IMR-90 (cell line): ENCODE measurements around the gene PPFIA1. TPM values are rescaled to one million over a fixed set of nuclear protein-coding genes. Genes with fewer than 3 reads are reported as not detected.

Source experiments
- ATAC-seq: fragments of 200-7000 bp; cut with Tn5 transposase; 2 replicates; pipeline ENCODE4 v1.9.1; 2020; ENCODE audit warnings: low read depth, mild to moderate bottlenecking, moderate library complexity
- BruUV-seq: library from RNA; stranded (reverse); fragments of 400-500 nt; replicated peaks from 2 replicates; lab custom pipeline; 2021; lab: Mats Ljungman, UMichigan
- CTCF ChIA-PET: fragments of 300-600 bp; formaldehyde crosslinking; extraction: SDS; loops from one replicate; lab custom pipeline; 2021; ENCODE audit warnings: antibody characterized with exemption; lab: Yijun Ruan, JAX
- POLR2A ChIA-PET: fragments of 300-600 bp; sonication (Branson Sonifier 250); formaldehyde crosslinking; loops from one replicate; lab custom pipeline; 2022; ENCODE audit warnings: antibody characterized with exemption; ENCODE audit not compliant: unreplicated experiment; lab: Charles Lee
- DNase-seq: peaks from one replicate; pipeline ENCODE4 v3.0.0; 2013
- H2AFZ ChIP-seq: replicated peaks from 2 replicates; pipeline ENCODE3; 2013; ENCODE audit warnings: low read length, mild to moderate bottlenecking; ENCODE audit not compliant: poor library complexity
- H2AK5ac ChIP-seq: 2 replicates; pipeline ENCODE4 v1.6.1; 2013; ENCODE audit warnings: low read depth, low read length, inconsistent platforms
- H2AK9ac ChIP-seq: replicated peaks from 2 replicates; pipeline ENCODE3; 2013; ENCODE audit warnings: mild to moderate bottlenecking, low read depth, low read length, moderate library complexity; ENCODE audit not compliant: poor library complexity
- H2BK120ac ChIP-seq: 2 replicates; pipeline ENCODE4 v1.6.1; 2013; ENCODE audit warnings: low read depth, low read length, inconsistent platforms
- H2BK15ac ChIP-seq: 3 replicates; pipeline ENCODE4 v1.6.1; 2013; ENCODE audit warnings: low read depth, low read length, inconsistent platforms
- H2BK20ac ChIP-seq: 2 replicates; pipeline ENCODE4 v1.6.1; 2013; ENCODE audit warnings: low read depth, mild to moderate bottlenecking, inconsistent platforms, low read length, moderate library complexity
- H2BK5ac ChIP-seq: 2 replicates; pipeline ENCODE4 v1.6.1; 2013; ENCODE audit warnings: mild to moderate bottlenecking, low read depth, low read length, inconsistent platforms; ENCODE audit not compliant: poor library complexity, severe bottlenecking
- H3K14ac ChIP-seq: replicated peaks from 2 replicates; pipeline ENCODE4 v1.6.1; 2013; ENCODE audit warnings: low read depth, low read length, inconsistent platforms
- H3K18ac ChIP-seq: 2 replicates; pipeline ENCODE4 v1.6.1; 2013; ENCODE audit warnings: low read depth, low read length, control low read depth
- H3K23ac ChIP-seq: 2 replicates; pipeline ENCODE4 v1.6.1; 2013; ENCODE audit warnings: low read depth, low read length, inconsistent platforms
- H3K27ac ChIP-seq: 2 replicates; pipeline ENCODE4 v1.5.1; 2013; ENCODE audit warnings: mild to moderate bottlenecking, control low read depth, low read length; ENCODE audit not compliant: insufficient read depth
- H3K27me3 ChIP-seq: 2 replicates; pipeline ENCODE4 v1.6.1; 2013; ENCODE audit warnings: low read length; ENCODE audit not compliant: control insufficient read depth, insufficient read depth
- H3K36me3 ChIP-seq: 2 replicates; pipeline ENCODE4 v1.6.1; 2013; ENCODE audit warnings: low read length, mixed read lengths; ENCODE audit not compliant: control insufficient read depth, insufficient read depth
- H3K4ac ChIP-seq: 2 replicates; pipeline ENCODE4 v1.6.1; 2013; ENCODE audit warnings: low read depth, low read length, inconsistent platforms
- H3K4me1 ChIP-seq: 2 replicates; pipeline ENCODE4 v1.6.1; 2013; ENCODE audit warnings: low read length, mixed read lengths; ENCODE audit not compliant: control insufficient read depth, insufficient read depth
- H3K4me2 ChIP-seq: 2 replicates; pipeline ENCODE4 v1.6.1; 2013; ENCODE audit warnings: low read depth, mild to moderate bottlenecking, control low read depth, low read length, moderate library complexity
- H3K4me3 ChIP-seq: 2 replicates; pipeline ENCODE4 v1.5.1; 2013; ENCODE audit warnings: low read depth, mild to moderate bottlenecking, control low read depth, low read length, moderate library complexity; ENCODE audit not compliant: insufficient read depth
- H3K56ac ChIP-seq: 2 replicates; pipeline ENCODE4 v1.6.1; 2013; ENCODE audit warnings: low read length, inconsistent platforms; ENCODE audit not compliant: insufficient read depth; ENCODE audit errors: extremely low read depth
- H3K79me1 ChIP-seq, 2 experiments: 2 replicates each; pipeline ENCODE4 v1.6.1; 2013; ENCODE audit warnings: low read length in 2 of 2, inconsistent platforms in 1 of 2, low read depth in 1 of 2
- H3K9ac ChIP-seq: 2 replicates; pipeline ENCODE4 v1.6.1; 2013; ENCODE audit warnings: low read depth, low read length, control low read depth
- H3K9me1 ChIP-seq: 2 replicates; pipeline ENCODE4 v1.6.1; 2013; ENCODE audit warnings: low read length, inconsistent platforms; ENCODE audit not compliant: insufficient read depth
- H3K9me3 ChIP-seq: 2 replicates; pipeline ENCODE4 v1.6.1; 2013; ENCODE audit warnings: low read length; ENCODE audit not compliant: control insufficient read depth, insufficient read depth
- H4K20me1 ChIP-seq: 2 replicates; pipeline ENCODE4 v1.6.1; 2013; ENCODE audit warnings: low read length, inconsistent platforms; ENCODE audit not compliant: insufficient read depth
- H4K5ac ChIP-seq: 2 replicates; pipeline ENCODE4 v1.6.1; 2013; ENCODE audit warnings: mild to moderate bottlenecking, low read depth, low read length, control low read depth
- H4K8ac ChIP-seq, 2 experiments: 2 replicates each; pipeline ENCODE4 v1.6.1; 2013; ENCODE audit warnings: low read depth in 2 of 2, low read length in 2 of 2, control low read depth in 1 of 2, inconsistent platforms in 1 of 2
- H4K91ac ChIP-seq: 2 replicates; pipeline ENCODE4 v1.6.1; 2013; ENCODE audit warnings: low read depth, low read length, inconsistent platforms; ENCODE audit not compliant: insufficient read depth
- BHLHE40 ChIP-seq: fragments of 150-350 bp; IDR thresholded peaks from 2 replicates; pipeline ENCODE4 v1.6.1; 2016; ENCODE audit warnings: mild to moderate bottlenecking, low read depth, low read length
- CEBPB ChIP-seq: IDR thresholded peaks from 2 replicates; pipeline ENCODE4 v1.6.1; 2012; ENCODE audit warnings: low read depth, low read length, improper control_type of control experiment
- CHD1 ChIP-seq: IDR thresholded peaks from 2 replicates; pipeline ENCODE4 v1.6.1; 2012; ENCODE audit warnings: low read depth, low read length, improper control_type of control experiment
- FOS ChIP-seq: fragments of 150-350 bp; IDR thresholded peaks from 2 replicates; pipeline ENCODE4 v1.6.1; 2016; ENCODE audit warnings: low read depth, low read length
- MAFK ChIP-seq: IDR thresholded peaks from 2 replicates; pipeline ENCODE4 v1.6.1; 2012; ENCODE audit warnings: low read depth, low read length, improper control_type of control experiment
- MAZ ChIP-seq: IDR thresholded peaks from 2 replicates; pipeline ENCODE4 v1.6.1; 2012; ENCODE audit warnings: low read depth, mild to moderate bottlenecking, low read length, improper control_type of control experiment, moderate library complexity, borderline replicate concordance
- MXI1 ChIP-seq: IDR thresholded peaks from 2 replicates; pipeline ENCODE4 v1.6.1; 2012; ENCODE audit warnings: low read depth, mild to moderate bottlenecking, low read length, moderate library complexity, borderline replicate concordance
- NFE2L2 ChIP-seq: fragments of 150-350 bp; IDR thresholded peaks from 2 replicates; pipeline ENCODE4 v1.6.1; 2016; ENCODE audit warnings: low read depth, mild to moderate bottlenecking, low read length
- POLR2A ChIP-seq: IDR thresholded peaks from 2 replicates; pipeline ENCODE4 v1.6.1; 2012; ENCODE audit warnings: mild to moderate bottlenecking, low read depth, low read length
- RAD21 ChIP-seq: IDR thresholded peaks from 2 replicates; pipeline ENCODE4 v1.6.1; 2012; ENCODE audit warnings: low read length, improper control_type of control experiment
- RCOR1 ChIP-seq: IDR thresholded peaks from 2 replicates; pipeline ENCODE4 v1.6.1; 2012; ENCODE audit warnings: mild to moderate bottlenecking, low read length, improper control_type of control experiment; ENCODE audit not compliant: insufficient replicate concordance
- RFX5 ChIP-seq: IDR thresholded peaks from 2 replicates; pipeline ENCODE4 v1.8.0; 2012; ENCODE audit warnings: low read depth, mild to moderate bottlenecking, low read length, moderate library complexity
- SMC3 ChIP-seq: fragments of 150-350 bp; IDR thresholded peaks from 2 replicates; pipeline ENCODE4 v1.6.1; 2016; ENCODE audit warnings: low read depth, mild to moderate bottlenecking, antibody characterized with exemption, low read length, moderate library complexity
- WGBS, 2 experiments: methylation state at CpG; one replicate each; pipeline versions ENCODE4 v1.1.5 to v1.1.7; 2013; ENCODE audit warnings: missing lambda C conversion rate in 2 of 2; ENCODE audit not compliant: insufficient read length in 1 of 2; ENCODE audit errors: extremely low coverage in 2 of 2; 5-methylcytosine and 5-hydroxymethylcytosine counted together
- dilution Hi-C: fragments of 300-500 bp; cut with HindIII; formaldehyde crosslinking; loops from one replicate; pipeline ENCODE4 v1.14.3; 2018; ENCODE audit warnings: low sequenced_read_pairs; ENCODE audit not compliant: unreplicated experiment
- in situ Hi-C: fragments of 300-500 bp; cut with MboI; formaldehyde crosslinking; loops from 3 replicates; pipeline ENCODE4 v1.14.3; 2019; ENCODE audit warnings: low sequenced_read_pairs, inconsistent platforms, mixed read lengths
- intact Hi-C: fragments of 100-400 bp; cut with micrococcal nuclease; formaldehyde crosslinking; loops from 2 replicates; pipeline ENCODE4 v1.10.0; 2022
- polyA plus RNA-seq, 3 experiments: library from polyadenylated mRNA; depleted of rRNA; stranded (reverse); fragments of >200 nt; gene quantifications; 2 replicates each; pipeline ENCODE4 v1.2.3, GENCODE V29; 2012; ENCODE audit warnings: low replicate concordance in 1 of 3
- total RNA-seq: library from RNA; depleted of rRNA; stranded (reverse); fragments of >200 nt; gene quantifications from 2 replicates; pipeline ENCODE4 v1.2.3, GENCODE V29; 2012
- TF ChIP-seq, protein P1 (sequence below): conservative IDR thresholded peaks from 2 replicates; pipeline ENCODE4 v1.5.1; 2012; ENCODE audit warnings: mild to moderate bottlenecking, low read depth, low read length, improper control_type of control experiment
- TF ChIP-seq, protein P2 (sequence below): fragments of 150-350 bp; IDR thresholded peaks from 2 replicates; pipeline ENCODE4 v1.6.1; 2016; ENCODE audit warnings: low read depth, mild to moderate bottlenecking, low read length, moderate library complexity, borderline replicate concordance
- TF ChIP-seq, protein P3 (sequence below): fragments of 150-350 bp; IDR thresholded peaks from 2 replicates; pipeline ENCODE4 v1.6.1; 2017; ENCODE audit warnings: mild to moderate bottlenecking, antibody characterized with exemption, low read length, low read depth

PPFIA1 gene
- total and polyA plus RNA-seq, 2 of the 4 experiments (the other 2 are of a cell fraction), result 25.6 to 37.2 TPM

DNA sequence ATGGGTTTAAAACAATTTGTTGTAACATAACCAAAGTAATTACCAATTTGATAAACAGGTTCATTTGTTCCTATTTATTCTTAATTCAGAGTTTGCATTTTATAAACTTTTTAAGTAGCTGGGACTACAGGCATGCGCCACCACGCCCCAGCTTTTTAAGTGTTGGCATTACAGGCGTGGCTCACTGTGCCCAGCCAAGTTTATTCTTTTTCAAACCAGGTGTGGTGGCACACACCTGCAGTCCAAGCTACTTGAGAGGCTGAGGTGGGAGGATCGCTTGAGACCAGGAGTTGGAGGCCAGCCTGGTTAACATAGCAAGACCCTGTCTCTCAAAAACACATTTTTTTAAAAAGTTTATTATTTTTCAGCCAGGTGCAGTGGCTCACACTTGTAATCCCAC, 19.1 kb downstream of the PPFIA1 start:
- Histone ChIP-seq H4K20me1 (peaks cover 44% of the 10 kb centered on the region), H3K27me3 (no peaks in the 10 kb centered on the region), H3K79me1 (peaks cover 29 to 74% of the 10 kb centered on the region in 2 experiments), H4K8ac (no peak overlapping the region), H3K36me3 (peaks cover 32% of the 10 kb centered on the region), H2AK9ac (no peak overlapping the region), H3K4me3 (no peak overlapping the region), H3K27ac (no peak overlapping the region), H2AK5ac (no peak overlapping the region), H3K4ac (no peak overlapping the region), H2BK15ac (no peak overlapping the region), H2BK120ac (no peak overlapping the region), H4K91ac (no peak overlapping the region), H4K5ac (no peak overlapping the region), H3K9ac (no peak overlapping the region), H2BK20ac (no peak overlapping the region), H3K4me2 (no peak overlapping the region), H3K23ac (no peak overlapping the region), H3K18ac (no peak overlapping the region), H3K56ac (no peak overlapping the region), H3K9me1 (peaks cover 9% of the 10 kb centered on the region), H3K4me1 (no peaks in the 10 kb centered on the region), H3K14ac (no peak overlapping the region), H3K9me3 (no peaks in the 10 kb centered on the region), H2AFZ (no peak overlapping the region), H2BK5ac (no peak overlapping the region)
- in situ Hi-C loops, result no loop called here
- ChIA-PET CTCF (no interaction called here), POLR2A (no interaction called here)
- 100% methylated on average over 3 of the region's 4 CpGs; no CpG with 5 or more reads in 1 of the 2 experiments for WGBS, 2 experiments
- no peak for TF ChIP-seq CEBPB
- no peak for TF ChIP-seq MAFK
- TF ChIP-seq, protein P1, sequence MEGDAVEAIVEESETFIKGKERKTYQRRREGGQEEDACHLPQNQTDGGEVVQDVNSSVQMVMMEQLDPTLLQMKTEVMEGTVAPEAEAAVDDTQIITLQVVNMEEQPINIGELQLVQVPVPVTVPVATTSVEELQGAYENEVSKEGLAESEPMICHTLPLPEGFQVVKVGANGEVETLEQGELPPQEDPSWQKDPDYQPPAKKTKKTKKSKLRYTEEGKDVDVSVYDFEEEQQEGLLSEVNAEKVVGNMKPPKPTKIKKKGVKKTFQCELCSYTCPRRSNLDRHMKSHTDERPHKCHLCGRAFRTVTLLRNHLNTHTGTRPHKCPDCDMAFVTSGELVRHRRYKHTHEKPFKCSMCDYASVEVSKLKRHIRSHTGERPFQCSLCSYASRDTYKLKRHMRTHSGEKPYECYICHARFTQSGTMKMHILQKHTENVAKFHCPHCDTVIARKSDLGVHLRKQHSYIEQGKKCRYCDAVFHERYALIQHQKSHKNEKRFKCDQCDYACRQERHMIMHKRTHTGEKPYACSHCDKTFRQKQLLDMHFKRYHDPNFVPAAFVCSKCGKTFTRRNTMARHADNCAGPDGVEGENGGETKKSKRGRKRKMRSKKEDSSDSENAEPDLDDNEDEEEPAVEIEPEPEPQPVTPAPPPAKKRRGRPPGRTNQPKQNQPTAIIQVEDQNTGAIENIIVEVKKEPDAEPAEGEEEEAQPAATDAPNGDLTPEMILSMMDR, result no peak
- TF ChIP-seq, protein P2, sequence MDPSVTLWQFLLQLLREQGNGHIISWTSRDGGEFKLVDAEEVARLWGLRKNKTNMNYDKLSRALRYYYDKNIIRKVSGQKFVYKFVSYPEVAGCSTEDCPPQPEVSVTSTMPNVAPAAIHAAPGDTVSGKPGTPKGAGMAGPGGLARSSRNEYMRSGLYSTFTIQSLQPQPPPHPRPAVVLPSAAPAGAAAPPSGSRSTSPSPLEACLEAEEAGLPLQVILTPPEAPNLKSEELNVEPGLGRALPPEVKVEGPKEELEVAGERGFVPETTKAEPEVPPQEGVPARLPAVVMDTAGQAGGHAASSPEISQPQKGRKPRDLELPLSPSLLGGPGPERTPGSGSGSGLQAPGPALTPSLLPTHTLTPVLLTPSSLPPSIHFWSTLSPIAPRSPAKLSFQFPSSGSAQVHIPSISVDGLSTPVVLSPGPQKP, result no peak
- no peak for TF ChIP-seq RAD21
- TF ChIP-seq FOS, result no peak
- TF ChIP-seq SMC3, result no peak
- no peak for TF ChIP-seq CHD1
- no peak for TF ChIP-seq MXI1
- no peak for TF ChIP-seq NFE2L2
- TF ChIP-seq RCOR1, result no peak
- TF ChIP-seq RFX5, result no peak
- no peak for TF ChIP-seq BHLHE40
- no peak for TF ChIP-seq MAZ
- TF ChIP-seq POLR2A, result no peak
- TF ChIP-seq, protein P3, sequence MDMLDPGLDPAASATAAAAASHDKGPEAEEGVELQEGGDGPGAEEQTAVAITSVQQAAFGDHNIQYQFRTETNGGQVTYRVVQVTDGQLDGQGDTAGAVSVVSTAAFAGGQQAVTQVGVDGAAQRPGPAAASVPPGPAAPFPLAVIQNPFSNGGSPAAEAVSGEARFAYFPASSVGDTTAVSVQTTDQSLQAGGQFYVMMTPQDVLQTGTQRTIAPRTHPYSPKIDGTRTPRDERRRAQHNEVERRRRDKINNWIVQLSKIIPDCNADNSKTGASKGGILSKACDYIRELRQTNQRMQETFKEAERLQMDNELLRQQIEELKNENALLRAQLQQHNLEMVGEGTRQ, result no peak
- intact Hi-C loops, result no loop called here
- no peak for DNase-seq
- no TSS peak for BruUV-seq
- no peak for ATAC-seq
- dilution Hi-C loops, result no loop called here
